Kidney (tissue), 14 donors: ENCODE data around the gene TBX10. TPM values are rescaled to one million over a fixed set of nuclear protein-coding genes. Genes with fewer than 3 reads are reported as not detected.

ENCODE experiments used
- DNase-seq, 5 donors: peaks; one replicate each; pipeline ENCODE4 v3.0.0-alpha.2; 2013 to 2020
- FAIRE-seq: peaks from 2 replicates; lab custom pipeline; 2012; peaks lifted over from hg19 to GRCh38; lab: Jason Lieb, UNC
- H3K27ac ChIP-seq, 2 donors: one replicate each; pipeline ENCODE4 v1.7.0; 2013; ENCODE audit warnings: low read depth in 2 of 2, low read length in 2 of 2, inconsistent platforms in 1 of 2
- H3K27me3 ChIP-seq: one replicate; pipeline ENCODE4 v1.7.1; 2013; ENCODE audit warnings: low read length, inconsistent platforms; ENCODE audit not compliant: control insufficient read depth, insufficient read depth
- H3K36me3 ChIP-seq, 3 donors: one replicate each; pipeline versions ENCODE4 v1.7.0 to v1.7.1; 2013; ENCODE audit warnings: low read length in 3 of 3, control low read depth in 1 of 3, inconsistent platforms in 1 of 3; ENCODE audit not compliant: insufficient read depth in 3 of 3, control insufficient read depth in 2 of 3
- H3K4me1 ChIP-seq, 3 donors: one replicate each; pipeline versions ENCODE4 v1.7.0 to v1.7.1; 2013; ENCODE audit warnings: low read length in 3 of 3, inconsistent platforms in 1 of 3, low read depth in 1 of 3; ENCODE audit not compliant: control insufficient read depth in 2 of 3, insufficient read depth in 2 of 3
- H3K4me3 ChIP-seq, 3 donors: one replicate each; pipeline versions ENCODE4 v1.7.0 to v1.8.1; 2013; ENCODE audit warnings: low read length in 3 of 3, control low read depth in 1 of 3, inconsistent platforms in 1 of 3
- H3K9ac ChIP-seq, 3 donors: one replicate each; pipeline versions ENCODE4 v1.7.0 to v1.7.1; 2013; ENCODE audit warnings: low read length in 3 of 3, control low read depth in 1 of 3, inconsistent platforms in 1 of 3
- H3K9me3 ChIP-seq, 3 donors: one replicate each; pipeline versions ENCODE4 v1.7.0 to v1.7.1; 2013; ENCODE audit warnings: low read length in 3 of 3, control low read depth in 1 of 3, inconsistent platforms in 1 of 3; ENCODE audit not compliant: control insufficient read depth in 2 of 3, insufficient read depth in 1 of 3
- intact Hi-C: fragments of 100-400 bp; cut with DNase I; formaldehyde crosslinking; loops from one replicate; pipeline ENCODE4 v1.11.1; 2022
- polyA plus RNA-seq: library from polyadenylated mRNA; stranded (reverse); fragments of 350-450 nt; fragmentation: Illumina TruSeq; extraction: RNeasy Lipid Tissue Mini Kit (QIAGEN cat#74804); gene quantifications from one replicate; pipeline ENCODE4 v1.2.3, GENCODE V29; 2014; ENCODE audit warnings: low read depth, low replicate concordance; ENCODE audit not compliant: insufficient read depth
- total RNA-seq: library from RNA; stranded (reverse); fragmentation: NEBNext Ultra II Directional; extraction: Animal tissue kit (Norgen Biotek cat#: 25700); gene quantifications from one replicate; pipeline ENCODE4 v1.2.1, GENCODE V29; 2021
- TF ChIP-seq, protein P1 (sequence below): IDR thresholded peaks from 3 replicates; pipeline ENCODE4 v1.5.1; 2012; ENCODE audit warnings: mild to moderate bottlenecking, moderate library complexity, borderline replicate concordance; ENCODE audit not compliant: insufficient read depth; ENCODE audit errors: extremely low read depth
- donor health status: control.
- donor health status: control.
- donor health status: control.
- donor health status: control.
- donor health status: control.
- donor health status: DM: yes; HTN: yes; CAD: no.
- donor health status: Normal renal cell carcinoma (clear cell type).

The TBX10 gene
- total and polyA plus RNA-seq, 2 donors from 2014 or later, result not detected

- TF ChIP-seq, protein P1, sequence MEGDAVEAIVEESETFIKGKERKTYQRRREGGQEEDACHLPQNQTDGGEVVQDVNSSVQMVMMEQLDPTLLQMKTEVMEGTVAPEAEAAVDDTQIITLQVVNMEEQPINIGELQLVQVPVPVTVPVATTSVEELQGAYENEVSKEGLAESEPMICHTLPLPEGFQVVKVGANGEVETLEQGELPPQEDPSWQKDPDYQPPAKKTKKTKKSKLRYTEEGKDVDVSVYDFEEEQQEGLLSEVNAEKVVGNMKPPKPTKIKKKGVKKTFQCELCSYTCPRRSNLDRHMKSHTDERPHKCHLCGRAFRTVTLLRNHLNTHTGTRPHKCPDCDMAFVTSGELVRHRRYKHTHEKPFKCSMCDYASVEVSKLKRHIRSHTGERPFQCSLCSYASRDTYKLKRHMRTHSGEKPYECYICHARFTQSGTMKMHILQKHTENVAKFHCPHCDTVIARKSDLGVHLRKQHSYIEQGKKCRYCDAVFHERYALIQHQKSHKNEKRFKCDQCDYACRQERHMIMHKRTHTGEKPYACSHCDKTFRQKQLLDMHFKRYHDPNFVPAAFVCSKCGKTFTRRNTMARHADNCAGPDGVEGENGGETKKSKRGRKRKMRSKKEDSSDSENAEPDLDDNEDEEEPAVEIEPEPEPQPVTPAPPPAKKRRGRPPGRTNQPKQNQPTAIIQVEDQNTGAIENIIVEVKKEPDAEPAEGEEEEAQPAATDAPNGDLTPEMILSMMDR, result no peak
- peaks cover 0 to 3% (median 0%) of the 10 kb centered on the region in 3 donors for H3K36me3 ChIP-seq
- DNase-seq, result peak in 1 of 5 donors; percentile 42
- H3K9me3 ChIP-seq, result no peaks in the 10 kb centered on the region
- H3K4me1 ChIP-seq, result peaks cover 0 to 22% (median 6%) of the 10 kb centered on the region in 3 donors
- intact Hi-C loops, result no loop called here
- H3K4me3 ChIP-seq, result peak overlapping the region in 1 of 3 donors; percentile 26
- H3K27me3 ChIP-seq, result no peaks in the 10 kb centered on the region
- H3K9ac ChIP-seq, result no peak overlapping the region
- FAIRE-seq, result no peak
- no peak overlapping the region for H3K27ac ChIP-seq
Observed at GRCh38 chr11:67648796-67649613, 9.4 kb upstream of the TBX10 start.

- FAIRE-seq (no peak), DNase-seq (peak in 2 of 5 donors; percentile 55 to 59)
- TF ChIP-seq, protein P1, result peak; percentile 26
- Histone ChIP-seq H3K4me1 (peaks cover 0 to 22% (median 6%) of the 10 kb centered on the region in 3 donors), H3K4me3 (no peak overlapping the region), H3K27ac (no peak overlapping the region), H3K9me3 (no peaks in the 10 kb centered on the region), H3K9ac (no peak overlapping the region), H3K27me3 (no peaks in the 10 kb centered on the region), H3K36me3 (peaks cover 0 to 3% (median 0%) of the 10 kb centered on the region in 3 donors)
- intact Hi-C loops, result no loop called here
Observed at GRCh38 chr11:67648140-67648795, 8.7 kb upstream of the TBX10 start.

DNA sequence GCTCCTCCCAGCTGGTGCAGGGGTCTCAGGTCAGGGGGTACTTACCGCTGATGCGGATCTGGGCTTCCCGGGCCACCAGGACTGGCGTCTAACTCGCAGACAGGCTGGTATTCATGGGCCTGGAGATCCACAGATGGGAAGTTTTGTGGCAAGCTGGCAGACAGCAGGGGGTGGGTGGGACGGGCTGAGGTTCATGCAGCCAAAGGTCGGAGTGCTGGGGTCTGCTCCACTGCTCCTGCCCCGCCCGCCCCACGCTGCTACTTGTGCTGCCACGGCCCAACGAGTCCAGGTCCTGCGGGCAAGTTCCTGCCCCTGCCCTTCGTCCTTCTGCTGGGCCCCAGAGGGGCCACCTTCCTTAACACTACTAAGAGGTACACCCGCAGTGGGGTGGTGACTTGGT is 7.9 kb upstream of the TBX10 start:
- no peaks in the 10 kb centered on the region for H3K27me3 ChIP-seq
- no peak overlapping the region for H3K27ac ChIP-seq
- peaks cover 0 to 3% (median 0%) of the 10 kb centered on the region in 3 donors for H3K36me3 ChIP-seq
- TF ChIP-seq, protein P1, result no peak
- H3K9ac ChIP-seq, result no peak overlapping the region
- FAIRE-seq (no peak), DNase-seq (peak in 1 of 5 donors; percentile 58)
- H3K4me3 ChIP-seq, result peak overlapping the region in 1 of 3 donors; percentile 59
- peaks cover 0 to 22% (median 6%) of the 10 kb centered on the region in 3 donors for H3K4me1 ChIP-seq
- H3K9me3 ChIP-seq, result no peaks in the 10 kb centered on the region
- intact Hi-C loops, result no loop called here
